H1 (cell line): ENCODE measurements around the gene SRSF9. TPM values are rescaled to one million over a fixed set of nuclear protein-coding genes. Genes with fewer than 3 reads are reported as not detected.

ENCODE experiments used
- CTCF ChIA-PET: fragments of 300-600 bp; sonication (Branson Sonifier 250); formaldehyde crosslinking; loops from one replicate; lab custom pipeline; 2021; ENCODE audit not compliant: partially characterized antibody; lab: Charles Lee
- POLR2A ChIA-PET: fragments of 300-600 bp; sonication (Branson Sonifier 250); formaldehyde crosslinking; loops from one replicate; lab custom pipeline; 2021; ENCODE audit warnings: inconsistent platforms; ENCODE audit not compliant: partially characterized antibody; lab: Charles Lee
- DNase-seq, 2 experiments: peaks; one replicate each; pipeline versions ENCODE4 v3.0.0 to v3.0.0-alpha.2; 2010 to 2022; ENCODE audit warnings: low spot score in 2 of 2, low read depth in 1 of 2, mixed read lengths in 1 of 2
- FAIRE-seq: peaks from 2 replicates; lab custom pipeline; 2011; peaks lifted over from hg19 to GRCh38; lab: Jason Lieb, UNC
- H2AFZ ChIP-seq: 2 replicates; pipeline ENCODE4 v1.8.1; 2012; ENCODE audit warnings: low read length, inconsistent platforms
- H2AK5ac ChIP-seq: 2 replicates; pipeline ENCODE4 v1.6.1; 2013; ENCODE audit warnings: low read depth, low read length
- H2BK120ac ChIP-seq: replicated peaks from 2 replicates; pipeline ENCODE3; 2013; ENCODE audit warnings: low read depth, low read length, inconsistent platforms
- H2BK12ac ChIP-seq: 2 replicates; pipeline ENCODE4 v1.6.1; 2013; ENCODE audit warnings: low read depth, low read length
- H2BK15ac ChIP-seq: 2 replicates; pipeline ENCODE4 v1.6.1; 2013; ENCODE audit warnings: low read length
- H2BK20ac ChIP-seq: 2 replicates; pipeline ENCODE4 v1.6.1; 2013; ENCODE audit warnings: low read length
- H2BK5ac ChIP-seq: 2 replicates; pipeline ENCODE4 v1.6.1; 2013; ENCODE audit warnings: low read depth, low read length
- H3K14ac ChIP-seq: 2 replicates; pipeline ENCODE4 v1.6.1; 2013; ENCODE audit warnings: inconsistent platforms; ENCODE audit not compliant: insufficient read length
- H3K18ac ChIP-seq: 2 replicates; pipeline ENCODE4 v1.6.1; 2013; ENCODE audit warnings: low read length; ENCODE audit errors: extremely low read depth
- H3K23ac ChIP-seq: 2 replicates; pipeline ENCODE4 v1.6.1; 2013; ENCODE audit warnings: inconsistent platforms; ENCODE audit not compliant: insufficient read length
- H3K23me2 ChIP-seq: 2 replicates; pipeline ENCODE4 v1.6.1; 2013; ENCODE audit warnings: low read depth, low read length
- H3K27ac ChIP-seq: 2 replicates; pipeline ENCODE4 v1.6.1; 2011; ENCODE audit warnings: low read depth, low read length, inconsistent platforms
- H3K27me3 ChIP-seq, 4 experiments: replicated peaks in 1 of 4; 1 replicate in 1 of 4; 2 replicates in 3 of 4; pipeline versions ENCODE4 v1.6.1 to v1.8.1; 2011 to 2013; ENCODE audit warnings: low read length in 3 of 4, mild to moderate bottlenecking in 3 of 4, inconsistent platforms in 2 of 4, mixed read lengths in 2 of 4, moderate library complexity in 1 of 4; ENCODE audit not compliant: control insufficient read depth in 3 of 4, insufficient read depth in 3 of 4; ENCODE audit errors: extremely low read depth in 1 of 4
- H3K36me3 ChIP-seq, 4 experiments: 2 replicates each; pipeline versions ENCODE4 v1.6.1 to v1.8.1; 2011 to 2013; ENCODE audit warnings: mild to moderate bottlenecking in 4 of 4, low read length in 3 of 4, moderate library complexity in 2 of 4, control low read depth in 1 of 4, inconsistent platforms in 1 of 4; ENCODE audit not compliant: insufficient read depth in 4 of 4, control insufficient read depth in 2 of 4
- H3K4ac ChIP-seq: replicated peaks from 2 replicates; pipeline ENCODE3; 2013; ENCODE audit warnings: low read length, low read depth, mixed read lengths, inconsistent platforms; ENCODE audit not compliant: insufficient read length
- H3K4me1 ChIP-seq, 4 experiments: replicated peaks in 1 of 4; 1 replicate in 1 of 4; 2 replicates in 3 of 4; pipeline versions ENCODE4 v1.6.1 to v1.8.1; 2011 to 2013; ENCODE audit warnings: low read length in 3 of 4, inconsistent platforms in 2 of 4, mixed read lengths in 1 of 4; ENCODE audit not compliant: insufficient read depth in 4 of 4, control insufficient read depth in 3 of 4
- H3K4me2 ChIP-seq, 2 experiments: 2 replicates each; pipeline versions ENCODE4 v1.6.1 to v1.8.1; 2011 to 2013; ENCODE audit warnings: low read depth in 2 of 2, low read length in 2 of 2, control low read depth in 1 of 2, inconsistent platforms in 1 of 2, mild to moderate bottlenecking in 1 of 2; ENCODE audit not compliant: insufficient read depth in 1 of 2
- H3K4me3 ChIP-seq, 4 experiments: fragments of 200-600, 300-600 bp in 1 of 4; sonication (generic), shearing (Covaris generic), sonication (Bioruptor Twin) in 1 of 4; 2 replicates each; pipeline versions ENCODE4 v1.5.1 to v1.8.1; 2011 to 2016; ENCODE audit warnings: low read length in 4 of 4, low read depth in 3 of 4, control low read depth in 2 of 4, inconsistent platforms in 2 of 4, mild to moderate bottlenecking in 2 of 4, mixed read lengths in 1 of 4, moderate library complexity in 1 of 4; ENCODE audit not compliant: insufficient read depth in 2 of 4; ENCODE audit errors: extremely low read depth in 1 of 4
- H3K56ac ChIP-seq: replicated peaks from 2 replicates; pipeline ENCODE3; 2013; ENCODE audit warnings: low read depth, mild to moderate bottlenecking, mixed read lengths, low read length, inconsistent platforms; ENCODE audit not compliant: insufficient read length
- H3K79me1 ChIP-seq: 2 replicates; pipeline ENCODE4 v1.6.1; 2013; ENCODE audit warnings: low read depth, low read length, control low read depth
- H3K79me2 ChIP-seq, 2 experiments: 2 replicates each; pipeline versions ENCODE4 v1.6.1 to v1.8.1; 2012 to 2013; ENCODE audit warnings: low read length in 2 of 2, mild to moderate bottlenecking in 2 of 2, inconsistent platforms in 1 of 2; ENCODE audit not compliant: insufficient read depth in 2 of 2, control insufficient read depth in 1 of 2
- H3K9ac ChIP-seq, 4 experiments: replicated peaks in 1 of 4; 1 replicate in 1 of 4; 2 replicates in 3 of 4; pipeline versions ENCODE4 v1.6.1 to v1.8.1; 2011 to 2013; ENCODE audit warnings: low read depth in 3 of 4, low read length in 3 of 4, control low read depth in 2 of 4, mild to moderate bottlenecking in 2 of 4, moderate library complexity in 2 of 4, inconsistent platforms in 1 of 4; ENCODE audit errors: extremely low read depth in 1 of 4
- H3K9me3 ChIP-seq, 2 experiments: 2 replicates each; pipeline versions ENCODE4 v1.6.1 to v1.8.1; 2012 to 2013; ENCODE audit warnings: mild to moderate bottlenecking in 2 of 2, moderate library complexity in 2 of 2, control low read depth in 1 of 2, inconsistent platforms in 1 of 2, low read depth in 1 of 2, low read length in 1 of 2, mixed read lengths in 1 of 2; ENCODE audit not compliant: insufficient read depth in 2 of 2
- H4K20me1 ChIP-seq, 2 experiments: replicated peaks in 1 of 2; 2 replicates each; pipeline versions ENCODE3 to v1.8.1; 2011 to 2013; ENCODE audit warnings: inconsistent platforms in 2 of 2, low read length in 2 of 2, mild to moderate bottlenecking in 1 of 2; ENCODE audit not compliant: insufficient read depth in 2 of 2, control insufficient read depth in 1 of 2
- H4K5ac ChIP-seq: 2 replicates; pipeline ENCODE4 v1.6.1; 2013; ENCODE audit warnings: low read length, low read depth, mixed read lengths, inconsistent platforms; ENCODE audit not compliant: insufficient read length
- H4K8ac ChIP-seq: 2 replicates; pipeline ENCODE4 v1.8.0; 2013; ENCODE audit warnings: mild to moderate bottlenecking, moderate library complexity, low read length, inconsistent platforms; ENCODE audit not compliant: insufficient read depth; ENCODE audit errors: extremely low read depth
- H4K91ac ChIP-seq: replicated peaks from 2 replicates; pipeline ENCODE3; 2013; ENCODE audit warnings: low read length, mixed read lengths, inconsistent platforms; ENCODE audit not compliant: insufficient read length
- CBX5 ChIP-seq: fragments of 300-800, 300-1000 bp; sonication (generic); IDR thresholded peaks from 2 replicates; pipeline ENCODE4 v1.7.1; 2016; ENCODE audit warnings: antibody characterized with exemption, low read length, low read depth
- CEBPB ChIP-seq: IDR thresholded peaks from 2 replicates; pipeline ENCODE4 v1.6.1; 2012; ENCODE audit warnings: low read depth, low read length
- JUN ChIP-seq: IDR thresholded peaks from 2 replicates; pipeline ENCODE4 v1.6.1; 2011; ENCODE audit warnings: low read depth, mild to moderate bottlenecking, improper control_type of control experiment, low read length
- NRF1 ChIP-seq: IDR thresholded peaks from 2 replicates; pipeline ENCODE4 v1.6.1; 2011; ENCODE audit warnings: mild to moderate bottlenecking, low read depth, low read length, improper control_type of control experiment
- SAP30 ChIP-seq: fragments of 300-600 bp; sonication (generic); IDR thresholded peaks from 2 replicates; pipeline ENCODE4 v1.7.1; 2012; ENCODE audit warnings: low read length, moderate library complexity, mild to moderate bottlenecking, inconsistent platforms; ENCODE audit not compliant: insufficient read depth, insufficient replicate concordance
- WGBS, 2 experiments: shearing (Covaris generic) in 1 of 2; methylation state at CpG; one replicate each; pipeline versions ENCODE4 v1.1.6 to v1.1.7; 2013 to 2015; ENCODE audit warnings: low lambda C conversion rate in 2 of 2, mixed read lengths in 2 of 2, inconsistent platforms in 1 of 2, low coverage in 1 of 2, missing lambda C conversion rate in 1 of 2; ENCODE audit not compliant: insufficient replicate concordance in 2 of 2, insufficient coverage in 1 of 2, insufficient read length in 1 of 2; ENCODE audit errors: extremely low coverage in 1 of 2, missing lambda C conversion rate in 1 of 2; 5-methylcytosine and 5-hydroxymethylcytosine counted together
- polyA plus RNA-seq, 7 experiments: library from polyadenylated mRNA; depleted of rRNA in 3 of 7; stranded (reverse) in 5 of 7; unstranded in 2 of 7; fragments of >200 nt in 5 of 7; fragments of 200-250 nt in 2 of 7; gene quantifications; 1 replicate in 5 of 7; 2 replicates in 1 of 7; 4 replicates in 1 of 7; pipeline versions ENCODE4 v1.2.1 to v1.2.3, GENCODE V29; 2011 to 2013; ENCODE audit warnings: missing spikeins in 2 of 7, mixed read lengths in 2 of 7
- total RNA-seq: library from RNA; stranded (reverse); fragmentation: NEBNext Ultra II Directional; extraction: Animal tissue kit (Norgen Biotek cat#: 25700); gene quantifications from 2 replicates; pipeline ENCODE4 v1.2.1, GENCODE V29; 2021

Gene SRSF9
- total and polyA plus RNA-seq, 2 of the 8 experiments (the other 6 are each of a cell fraction or from before 2014, with no cell fraction given), result 172 to 304 TPM

DNA sequence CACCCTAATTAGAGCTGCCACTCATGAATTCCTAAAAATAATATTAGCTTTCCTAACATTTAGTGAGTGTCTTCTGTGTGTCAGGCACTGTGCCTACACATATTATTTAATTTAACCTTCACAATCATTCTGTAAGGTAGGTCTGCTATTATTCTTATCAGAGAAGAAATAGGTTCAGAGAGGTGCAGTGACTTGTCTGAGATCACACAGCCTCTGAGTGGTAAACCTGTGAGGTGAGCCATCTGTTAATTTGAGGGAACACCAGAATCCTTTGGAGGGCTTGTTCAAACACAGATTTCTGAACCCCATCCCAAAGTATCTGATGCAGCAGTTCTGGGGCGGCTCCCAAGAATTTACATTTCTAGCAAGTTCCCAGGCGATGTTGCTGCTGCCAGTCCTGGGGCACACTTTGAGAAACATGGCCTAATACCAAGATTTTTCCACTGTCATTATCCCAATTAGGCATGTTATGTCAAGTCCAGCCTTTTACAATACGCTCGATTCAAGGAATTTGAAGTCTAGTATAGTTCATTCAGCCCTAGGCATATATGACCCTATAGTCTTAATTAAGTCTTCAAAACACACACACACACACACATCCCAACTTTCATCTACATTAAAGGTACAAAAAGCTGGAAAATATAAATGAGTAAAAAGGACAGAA is 51.5 kb downstream of the SRSF9 start:
- no peak overlapping the region for H3K4ac ChIP-seq
- no peak overlapping the region for H4K8ac ChIP-seq
- no peaks in the 10 kb centered on the region for H3K36me3 ChIP-seq
- H3K56ac ChIP-seq, result no peak overlapping the region
- no peaks in the 10 kb centered on the region for H3K9me3 ChIP-seq
- H3K79me2 ChIP-seq, result no peaks in the 10 kb centered on the region
- no peak overlapping the region for H3K23ac ChIP-seq
- H3K23me2 ChIP-seq, result no peaks in the 10 kb centered on the region
- no peaks in the 10 kb centered on the region for H4K20me1 ChIP-seq
- no peak overlapping the region for H2BK20ac ChIP-seq
- H2BK15ac ChIP-seq, result no peak overlapping the region
- POLR2A ChIA-PET, result interaction anchor here (0.8 to 1.7 kb wide), 5 partner anchors 10 to 51 kb away, joined by 3 to 6 read pairs (median 3); no protein-coding TSS in a partner anchor
- H3K18ac ChIP-seq, result no peak overlapping the region
- no peak overlapping the region for H2BK12ac ChIP-seq
- H3K79me1 ChIP-seq, result no peaks in the 10 kb centered on the region
- no peak overlapping the region for H3K27ac ChIP-seq
- no peaks in the 10 kb centered on the region for H3K27me3 ChIP-seq
- no peak overlapping the region for H3K14ac ChIP-seq
- H2BK120ac ChIP-seq, result no peak overlapping the region
- H2AK5ac ChIP-seq, result no peak overlapping the region
- H4K91ac ChIP-seq, result no peak overlapping the region
- 90% methylated on average over 4 of the region's 4 CpGs; no CpG with 5 or more reads in 1 of the 2 experiments for WGBS, 2 experiments
- H2AFZ ChIP-seq, result no peak overlapping the region
- no peak overlapping the region for H3K4me2 ChIP-seq
- FAIRE-seq, result no peak
- peaks cover 0 to 10% (median 5%) of the 10 kb centered on the region in 4 experiments; a peak in 3 of 7 replicates for H3K4me1 ChIP-seq
- no peak overlapping the region for H3K4me3 ChIP-seq
- no peak overlapping the region for H3K9ac ChIP-seq
- no peak for DNase-seq
- CTCF ChIA-PET, result interaction anchor here (0.7 to 4.1 kb wide), 5 partner anchors 10 to 83 kb away, joined by 3 to 30 read pairs (median 3); no protein-coding TSS in a partner anchor
- TF ChIP-seq CBX5 (no peak), SAP30 (no peak), NRF1 (no peak), JUN (no peak), CEBPB (no peak)
- H4K5ac ChIP-seq, result no peak overlapping the region
- H2BK5ac ChIP-seq, result no peak overlapping the region
